SK-N-MC (cell line): ENCODE measurements around the gene KCNC2.

ENCODE experiments used
- EZH2 ChIP-seq: fragments of 200-600 bp; sonication (generic); IDR thresholded peaks from one replicate; pipeline ENCODE4 v1.6.1; 2017; ENCODE audit warnings: antibody characterized with exemption
- FOXP2 ChIP-seq: optimal IDR thresholded peaks from 2 replicates; pipeline ENCODE3; 2011; ENCODE audit warnings: mild to moderate bottlenecking, moderate library complexity; ENCODE audit not compliant: insufficient read depth; ENCODE audit errors: extremely low read length, control extremely low read depth
- POLR2AphosphoS5 ChIP-seq: IDR thresholded peaks from 2 replicates; pipeline ENCODE4 v1.6.1; 2012; ENCODE audit warnings: mild to moderate bottlenecking, low read depth, low read length, borderline replicate concordance

DNA sequence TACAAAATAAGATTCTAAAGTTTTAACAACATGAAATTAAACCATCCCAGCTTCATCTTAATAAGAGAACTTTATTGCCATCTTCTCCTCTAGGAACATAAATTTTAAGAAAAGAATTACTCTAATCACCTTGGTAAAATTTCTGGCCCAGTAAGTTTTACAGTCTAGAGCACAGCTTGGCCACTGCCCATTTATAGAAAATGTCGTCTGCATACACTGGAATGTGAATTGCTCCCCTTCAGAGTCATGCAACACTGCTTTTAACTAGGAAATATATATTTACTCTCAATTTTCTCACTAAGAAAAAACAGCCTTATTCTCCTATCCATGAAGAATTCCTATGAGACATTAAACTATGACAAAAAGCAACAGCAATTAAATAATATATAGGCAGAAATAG lies 48.2 kb downstream of the KCNC2 start:
- TF ChIP-seq POLR2AphosphoS5 (no peak), EZH2 (no peak), FOXP2 (no peak)
